HFFc6 (cell line): ENCODE results near the gene TOPORS. TPM values are rescaled to one million over a fixed set of nuclear protein-coding genes. Genes with fewer than 3 reads are reported as not detected.

Experiments
- DNase-seq: peaks from one replicate; pipeline ENCODE4 v3.0.0-alpha.2; 2018
- H3K27ac Mint-ChIP-seq: 2 replicates; pipeline ENCODE4 v1.8.0; 2020; ENCODE audit warnings: mild to moderate bottlenecking, mixed read lengths
- H3K27me3 Mint-ChIP-seq: 2 replicates; pipeline ENCODE4 v1.8.0; 2021; ENCODE audit warnings: mild to moderate bottlenecking, moderate library complexity, mixed read lengths; ENCODE audit not compliant: insufficient read depth
- H3K36me3 Mint-ChIP-seq: 2 replicates; pipeline ENCODE4 v1.8.0; 2021; ENCODE audit warnings: low read depth, mixed read lengths
- H3K4me1 Mint-ChIP-seq: 2 replicates; pipeline ENCODE4 v1.8.0; 2020; ENCODE audit warnings: low read depth, mixed read lengths
- H3K4me3 Mint-ChIP-seq: 2 replicates; pipeline ENCODE4 v1.8.0; 2020; ENCODE audit warnings: mild to moderate bottlenecking, moderate library complexity, mixed read lengths
- H3K9me3 Mint-ChIP-seq: 2 replicates; pipeline ENCODE4 v1.8.0; 2020; ENCODE audit warnings: mild to moderate bottlenecking, mixed read lengths
- total RNA-seq, 6 experiments: library from RNA; stranded (reverse); fragmentation: NEBNext Ultra II Directional; extraction: Animal tissue kit (Norgen Biotek cat#: 25700); gene quantifications; 2 replicates in 1 of 6; 3 replicates in 5 of 6; pipeline ENCODE4 v1.2.3, GENCODE V29; 2021
- TF ChIP-seq, protein P1 (sequence below): fragments of 200-600 bp; sonication (generic); IDR thresholded peaks from 2 replicates; pipeline ENCODE4 v1.5.0; 2021; ENCODE audit warnings: antibody characterized with exemption, mild to moderate bottlenecking

The TOPORS gene
- total RNA-seq, 6 experiments from 2014 or later, result 14.8 to 17.4 (median 17.1) TPM

GRCh38 chr9:32523910-32524309 lies 28.5 kb downstream of the TOPORS start:
- Mint-ChIP-seq H3K4me1 (peaks cover 35% of the 10 kb centered on the region), H3K4me3 (no peak overlapping the region), H3K36me3 (peaks cover 9% of the 10 kb centered on the region), H3K27ac (no peak overlapping the region), H3K9me3 (no peaks in the 10 kb centered on the region), H3K27me3 (no peaks in the 10 kb centered on the region)
- TF ChIP-seq, protein P1, sequence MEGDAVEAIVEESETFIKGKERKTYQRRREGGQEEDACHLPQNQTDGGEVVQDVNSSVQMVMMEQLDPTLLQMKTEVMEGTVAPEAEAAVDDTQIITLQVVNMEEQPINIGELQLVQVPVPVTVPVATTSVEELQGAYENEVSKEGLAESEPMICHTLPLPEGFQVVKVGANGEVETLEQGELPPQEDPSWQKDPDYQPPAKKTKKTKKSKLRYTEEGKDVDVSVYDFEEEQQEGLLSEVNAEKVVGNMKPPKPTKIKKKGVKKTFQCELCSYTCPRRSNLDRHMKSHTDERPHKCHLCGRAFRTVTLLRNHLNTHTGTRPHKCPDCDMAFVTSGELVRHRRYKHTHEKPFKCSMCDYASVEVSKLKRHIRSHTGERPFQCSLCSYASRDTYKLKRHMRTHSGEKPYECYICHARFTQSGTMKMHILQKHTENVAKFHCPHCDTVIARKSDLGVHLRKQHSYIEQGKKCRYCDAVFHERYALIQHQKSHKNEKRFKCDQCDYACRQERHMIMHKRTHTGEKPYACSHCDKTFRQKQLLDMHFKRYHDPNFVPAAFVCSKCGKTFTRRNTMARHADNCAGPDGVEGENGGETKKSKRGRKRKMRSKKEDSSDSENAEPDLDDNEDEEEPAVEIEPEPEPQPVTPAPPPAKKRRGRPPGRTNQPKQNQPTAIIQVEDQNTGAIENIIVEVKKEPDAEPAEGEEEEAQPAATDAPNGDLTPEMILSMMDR, result no peak
- DNase-seq, result no peak

DNA sequence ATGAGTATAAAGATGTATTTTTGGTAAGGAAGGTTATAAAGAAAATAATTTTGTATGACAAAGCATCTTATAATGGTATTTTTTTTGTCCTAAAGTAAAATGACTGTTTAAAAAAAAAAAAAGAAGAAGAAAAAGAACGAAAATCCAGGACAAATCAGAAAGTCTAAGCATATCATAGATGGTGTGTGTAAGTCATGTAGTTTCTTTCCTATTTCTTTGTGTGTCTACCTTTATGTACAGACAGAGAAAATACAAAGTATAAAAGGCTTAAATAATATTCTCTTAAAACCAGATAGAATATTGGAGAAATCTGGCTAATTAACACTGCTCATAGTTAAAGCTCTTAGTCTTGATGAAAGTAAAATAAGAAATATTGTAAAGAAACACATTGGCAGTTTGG lies 34.1 kb downstream of the TOPORS start:
- H3K4me1 Mint-ChIP-seq, result no peaks in the 10 kb centered on the region; the same call in 1 of the 2 replicates
- H3K9me3 Mint-ChIP-seq, result peaks cover 28% of the 10 kb centered on the region
- no peak for DNase-seq
- H3K36me3 Mint-ChIP-seq, result peaks cover 51% of the 10 kb centered on the region
- H3K4me3 Mint-ChIP-seq, result no peak overlapping the region
- H3K27ac Mint-ChIP-seq, result no peak overlapping the region
- H3K27me3 Mint-ChIP-seq, result no peaks in the 10 kb centered on the region; the same call in 1 of the 2 replicates
- TF ChIP-seq, protein P1, result no peak

GRCh38 chr9:32516241-32516640 lies 36.1 kb downstream of the TOPORS start:
- no peak for DNase-seq
- no peak overlapping the region for H3K4me3 Mint-ChIP-seq

DNA sequence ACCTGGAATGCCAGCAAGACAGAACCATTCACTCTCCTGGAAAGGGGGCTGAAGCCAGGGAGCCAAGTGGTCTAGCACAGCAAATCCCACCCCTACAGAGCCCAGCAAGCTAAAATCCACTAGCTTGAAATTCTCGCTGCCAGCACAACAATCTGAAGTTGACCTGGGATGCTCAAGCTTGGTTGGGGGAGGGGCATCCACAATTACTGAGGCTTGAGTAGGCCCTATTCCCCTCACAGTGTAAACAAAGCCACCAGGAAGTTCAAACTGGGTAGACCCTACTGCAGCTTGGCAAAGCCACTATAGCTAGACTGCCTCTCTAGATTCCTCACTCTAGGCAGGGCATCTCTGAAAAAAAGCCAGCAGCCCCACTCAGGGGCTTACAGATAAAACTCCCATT lies 43.7 kb downstream of the TOPORS start:
- no peak overlapping the region for H3K27ac Mint-ChIP-seq
- DNase-seq, result no peak
- H3K36me3 Mint-ChIP-seq, result peaks cover 6% of the 10 kb centered on the region
- TF ChIP-seq, protein P1, result no peak
- no peaks in the 10 kb centered on the region for H3K4me1 Mint-ChIP-seq
- no peak overlapping the region for H3K4me3 Mint-ChIP-seq
- no peaks in the 10 kb centered on the region; the same call in 1 of the 2 replicates for H3K27me3 Mint-ChIP-seq
- peaks cover 5% of the 10 kb centered on the region; the same call in 1 of the 2 replicates for H3K9me3 Mint-ChIP-seq

More at GRCh38 chr9:32516241-32516640, 36.1 kb downstream of the TOPORS start:
- TF ChIP-seq, protein P1, result no peak
- Mint-ChIP-seq H3K27me3 (no peaks in the 10 kb centered on the region; the same call in 1 of the 2 replicates), H3K9me3 (peaks cover 29% of the 10 kb centered on the region), H3K27ac (no peak overlapping the region), H3K4me1 (no peaks in the 10 kb centered on the region; the same call in 1 of the 2 replicates), H3K36me3 (peaks cover 45% of the 10 kb centered on the region)

DNA sequence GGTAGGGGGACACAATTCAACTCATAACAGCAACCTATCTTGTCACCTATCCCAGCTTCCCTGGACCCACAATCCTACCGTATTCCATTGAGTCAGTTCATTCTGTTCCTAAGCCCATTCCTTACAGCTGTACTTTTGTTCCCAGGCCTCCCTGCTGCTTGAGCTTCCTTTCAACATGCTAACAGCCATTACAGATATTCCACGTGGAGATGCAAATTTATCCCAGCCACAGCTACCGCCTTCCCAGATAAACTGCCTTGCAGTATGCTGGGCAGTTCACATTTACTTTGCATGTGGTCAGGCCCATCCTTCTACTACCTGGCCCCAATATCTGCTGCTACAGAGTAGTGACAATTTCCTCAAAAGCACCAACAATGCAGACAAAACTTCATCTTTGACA lies 49.4 kb downstream of the TOPORS start:
- peaks cover 2% of the 10 kb centered on the region; the same call in 1 of the 2 replicates for H3K27me3 Mint-ChIP-seq
- peaks cover 31% of the 10 kb centered on the region for H3K4me1 Mint-ChIP-seq
- TF ChIP-seq, protein P1, result no peak
- H3K9me3 Mint-ChIP-seq, result peaks cover 19% of the 10 kb centered on the region
- no peak for DNase-seq
- peaks cover 37% of the 10 kb centered on the region for H3K36me3 Mint-ChIP-seq
- peak overlapping the region; percentile 34 for H3K27ac Mint-ChIP-seq
- H3K4me3 Mint-ChIP-seq, result no peak overlapping the region

DNA sequence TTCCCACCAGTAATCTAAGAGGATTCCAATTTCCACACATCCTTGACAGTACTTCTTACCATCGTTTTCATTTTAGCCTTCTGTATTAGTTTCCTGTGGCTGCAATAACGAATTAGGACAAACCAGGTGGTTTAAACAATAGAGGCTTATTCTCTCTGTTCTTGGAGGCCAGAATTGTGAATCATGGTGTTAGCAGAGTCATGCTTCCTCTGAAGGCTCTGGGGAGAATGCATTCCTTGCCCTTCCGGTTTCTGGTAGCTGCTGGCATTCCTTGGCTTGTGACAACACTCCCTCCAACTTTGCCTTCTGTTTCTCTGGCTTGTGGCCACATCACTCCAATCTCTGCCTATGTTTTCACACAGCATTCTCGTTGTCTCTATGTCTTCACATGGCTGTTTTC lies 49.9 kb downstream of the TOPORS start:
- Mint-ChIP-seq H3K9me3 (peaks cover 19% of the 10 kb centered on the region), H3K4me1 (peaks cover 31% of the 10 kb centered on the region), H3K36me3 (peaks cover 38% of the 10 kb centered on the region), H3K27me3 (peaks cover 2% of the 10 kb centered on the region; the same call in 1 of the 2 replicates), H3K4me3 (no peak overlapping the region), H3K27ac (peak overlapping the region; percentile 34)
- TF ChIP-seq, protein P1, result no peak
- DNase-seq, result peak; percentile 64
